WTC11 (cell line): ENCODE results near the gene KLHL8. TPM values are rescaled to one million over a fixed set of nuclear protein-coding genes. Genes with fewer than 3 reads are reported as not detected.

Source experiments
- ATAC-seq: fragments of 200-7000 bp; cut with Tn5 transposase; 2 replicates; pipeline ENCODE4 v1.10.0; 2021; ENCODE audit warnings: mild to moderate bottlenecking, moderate library complexity
- CTCF ChIA-PET: fragments of 300-600 bp; sonication (Branson Sonifier 250); formaldehyde crosslinking; loops from one replicate; lab custom pipeline; 2021; ENCODE audit warnings: antibody characterized with exemption; lab: Charles Lee
- POLR2A ChIA-PET: fragments of 350-600 bp; sonication (Branson Sonifier 250); formaldehyde crosslinking; loops from one replicate; lab custom pipeline; 2021; ENCODE audit warnings: antibody characterized with exemption; lab: Charles Lee
- DNase-seq: peaks from one replicate; pipeline ENCODE4 v3.0.0; 2021; ENCODE audit warnings: low spot score
- H3K27ac Mint-ChIP-seq: 2 replicates; pipeline ENCODE4 v1.8.0; 2021; ENCODE audit warnings: mixed read lengths
- H3K27me3 Mint-ChIP-seq: 2 replicates; pipeline ENCODE4 v1.8.0; 2021; ENCODE audit warnings: low read depth, mild to moderate bottlenecking, moderate library complexity, mixed read lengths
- H3K36me3 Mint-ChIP-seq: 2 replicates; pipeline ENCODE4 v1.8.0; 2021; ENCODE audit warnings: mixed read lengths
- H3K4me1 Mint-ChIP-seq: 2 replicates; pipeline ENCODE4 v1.8.0; 2022; ENCODE audit warnings: mixed read lengths
- H3K4me3 Mint-ChIP-seq: 2 replicates; pipeline ENCODE4 v1.8.0; 2021; ENCODE audit warnings: mild to moderate bottlenecking, moderate library complexity, mixed read lengths
- H3K9me3 Mint-ChIP-seq: 2 replicates; pipeline ENCODE4 v1.8.0; 2021; ENCODE audit warnings: mixed read lengths
- ARID4B ChIP-seq: sonication (generic); formaldehyde crosslinking; IDR thresholded peaks from 2 replicates; pipeline ENCODE4 v1.8.0; 2023; ENCODE audit warnings: missing genetic modification reagents, mild to moderate bottlenecking, borderline replicate concordance
- CREM ChIP-seq: sonication (generic); formaldehyde crosslinking; IDR thresholded peaks from 2 replicates; pipeline ENCODE4 v1.8.1; 2022; ENCODE audit warnings: mild to moderate bottlenecking, missing genetic modification reagents, moderate library complexity
- CTCF ChIP-seq: fragments of 200-600 bp; IDR thresholded peaks from 2 replicates; pipeline ENCODE4 v1.8.0; 2022; ENCODE audit warnings: antibody characterized with exemption
- E2F1 ChIP-seq: sonication (generic); formaldehyde crosslinking; IDR thresholded peaks from 2 replicates; pipeline ENCODE4 v1.8.0; 2022; ENCODE audit warnings: mild to moderate bottlenecking, missing genetic modification reagents
- EMX1 ChIP-seq: fragments of 250-450 bp; sonication (Bioruptor Pico); IDR thresholded peaks from 2 replicates; pipeline ENCODE4 v1.8.0; 2021; ENCODE audit warnings: mild to moderate bottlenecking
- FOXP4 ChIP-seq: sonication (generic); formaldehyde crosslinking; IDR thresholded peaks from 2 replicates; pipeline ENCODE4 v1.8.0; 2022; ENCODE audit warnings: mild to moderate bottlenecking, missing genetic modification reagents
- GTF2I ChIP-seq: fragments of 250-450 bp; sonication (Bioruptor Pico); conservative IDR thresholded peaks from 2 replicates; pipeline ENCODE4 v1.4.0; 2021; ENCODE audit warnings: mild to moderate bottlenecking
- HMGA2 ChIP-seq: fragments of 250-450 bp; sonication (Bioruptor Pico); IDR thresholded peaks from 2 replicates; pipeline ENCODE4 v1.4.0; 2021; ENCODE audit warnings: mild to moderate bottlenecking, moderate library complexity
- KAT7 ChIP-seq: sonication (generic); formaldehyde crosslinking; IDR thresholded peaks from 2 replicates; pipeline ENCODE4 v1.8.1; 2023; ENCODE audit warnings: missing genetic modification reagents, mild to moderate bottlenecking, borderline replicate concordance
- NFATC4 ChIP-seq: fragments of 250-450 bp; sonication (Bioruptor Pico); IDR thresholded peaks from 2 replicates; pipeline ENCODE4 v1.9.0; 2021; ENCODE audit warnings: mild to moderate bottlenecking
- NFYB ChIP-seq: sonication (generic); formaldehyde crosslinking; conservative IDR thresholded peaks from 2 replicates; pipeline ENCODE4 v1.8.0; 2022; ENCODE audit warnings: low read depth, missing genetic modification reagents
- OVOL2 ChIP-seq: fragments of 250-450 bp; sonication (Bioruptor Pico); IDR thresholded peaks from 2 replicates; pipeline ENCODE4 v1.9.0; 2021; ENCODE audit warnings: mild to moderate bottlenecking, borderline replicate concordance
- SMAD4 ChIP-seq: sonication (generic); formaldehyde crosslinking; IDR thresholded peaks from 2 replicates; pipeline ENCODE4 v1.8.0; 2022; ENCODE audit warnings: mild to moderate bottlenecking, missing genetic modification reagents
- SOX15 ChIP-seq: fragments of 250-450 bp; sonication (Bioruptor Pico); IDR thresholded peaks from 2 replicates; pipeline ENCODE4 v1.9.0; 2021; ENCODE audit warnings: mild to moderate bottlenecking
- TP53 ChIP-seq: sonication (generic); formaldehyde crosslinking; IDR thresholded peaks from 2 replicates; pipeline ENCODE4 v1.8.1; 2023; ENCODE audit warnings: mild to moderate bottlenecking, missing genetic modification reagents
- ZMAT4 ChIP-seq: fragments of 250-450 bp; sonication (Bioruptor Pico); IDR thresholded peaks from 2 replicates; pipeline ENCODE4 v1.9.0; 2021; ENCODE audit warnings: mild to moderate bottlenecking
- ZNF121 ChIP-seq: sonication (generic); formaldehyde crosslinking; IDR thresholded peaks from 2 replicates; pipeline ENCODE4 v1.8.0; 2023; ENCODE audit warnings: missing genetic modification reagents
- ZNF219 ChIP-seq: sonication (generic); formaldehyde crosslinking; IDR thresholded peaks from 2 replicates; pipeline ENCODE4 v1.8.0; 2023; ENCODE audit warnings: missing genetic modification reagents, mild to moderate bottlenecking, borderline replicate concordance
- ZNF281 ChIP-seq: sonication (generic); formaldehyde crosslinking; IDR thresholded peaks from 2 replicates; pipeline ENCODE4 v1.8.0; 2023; ENCODE audit warnings: mild to moderate bottlenecking, missing genetic modification reagents
- ZNF396 ChIP-seq: fragments of 250-450 bp; sonication (Bioruptor Pico); IDR thresholded peaks from 2 replicates; pipeline ENCODE4 v1.8.0; 2021; ENCODE audit warnings: mild to moderate bottlenecking, moderate library complexity, borderline replicate concordance
- ZNF416 ChIP-seq: fragments of 250-450 bp; sonication (Bioruptor Pico); IDR thresholded peaks from 2 replicates; pipeline ENCODE4 v1.9.0; 2021; ENCODE audit warnings: mild to moderate bottlenecking, inconsistent platforms
- total RNA-seq: library from RNA; stranded (reverse); gene quantifications from 3 replicates; pipeline ENCODE4 v1.2.3, GENCODE V29; 2021

KLHL8 gene
- total RNA-seq, 1 experiment from 2014 or later: 7.3 TPM

GRCh38 chr4:87192145-87192919 lies 28.1 kb downstream of the KLHL8 start:
- Mint-ChIP-seq H3K27ac (no peak overlapping the region), H3K4me3 (no peak overlapping the region), H3K27me3 (no peaks in the 10 kb centered on the region), H3K9me3 (peaks cover 4% of the 10 kb centered on the region; the same call in 1 of the 2 replicates), H3K4me1 (peaks cover 6% of the 10 kb centered on the region), H3K36me3 (peaks cover 3% of the 10 kb centered on the region; the same call in 1 of the 2 replicates)
- POLR2A ChIA-PET: no interaction called here
- ATAC-seq (no peak), DNase-seq (no peak)
- TF ChIP-seq EMX1 (CRISPR knock-in tag) (no peak), KAT7 (CRISPR knock-in tag) (no peak), ZMAT4 (CRISPR knock-in tag) (no peak), TP53 (CRISPR knock-in tag) (no peak), CTCF (no peak), HMGA2 (no peak), NFATC4 (CRISPR knock-in tag) (no peak), CREM (CRISPR knock-in tag) (no peak), GTF2I (no peak), ZNF396 (CRISPR knock-in tag) (no peak)
- CTCF ChIA-PET: no interaction called here

GRCh38 chr4:87188932-87189331 lies 31.5 kb downstream of the KLHL8 start:
- Mint-ChIP-seq H3K9me3 (peaks cover 4% of the 10 kb centered on the region; the same call in 1 of the 2 replicates), H3K36me3 (peaks cover 3% of the 10 kb centered on the region; the same call in 1 of the 2 replicates), H3K4me1 (no peaks in the 10 kb centered on the region), H3K27ac (no peak overlapping the region), H3K27me3 (no peaks in the 10 kb centered on the region), H3K4me3 (no peak overlapping the region)
- no peak for ATAC-seq
- no peak for DNase-seq
- POLR2A ChIA-PET: no interaction called here
- CTCF ChIA-PET: no interaction called here
- TF ChIP-seq ZNF416 (CRISPR knock-in tag) (no peak), ZNF121 (CRISPR knock-in tag) (no peak)

GRCh38 chr4:87188048-87188447 lies 32.4 kb downstream of the KLHL8 start:
- Mint-ChIP-seq H3K36me3 (peaks cover 3% of the 10 kb centered on the region; the same call in 1 of the 2 replicates), H3K9me3 (peaks cover 4% of the 10 kb centered on the region; the same call in 1 of the 2 replicates), H3K4me1 (no peaks in the 10 kb centered on the region), H3K27ac (no peak overlapping the region), H3K27me3 (no peaks in the 10 kb centered on the region), H3K4me3 (no peak overlapping the region)
- CTCF ChIA-PET: no interaction called here
- DNase-seq (no peak), ATAC-seq (no peak)
- POLR2A ChIA-PET: no interaction called here
- TF ChIP-seq ZNF219 (CRISPR knock-in tag) (no peak), NFYB (CRISPR knock-in tag) (no peak), E2F1 (no peak), FOXP4 (CRISPR knock-in tag) (no peak), OVOL2 (no peak), SOX15 (CRISPR knock-in tag) (no peak), SMAD4 (CRISPR knock-in tag) (no peak), ZNF281 (no peak), ARID4B (no peak)
